ENCODE measurements around the gene KRT83. TPM values are rescaled to one million over a fixed set of nuclear protein-coding genes. Genes with fewer than 3 reads are reported as not detected.

Gene KRT83
- total RNA-seq, 1 donor from 2014 or later: not detected

GRCh38 chr12:52334185-52334584, 13.0 kb upstream of the KRT83 start:
- Mint-ChIP-seq H3K4me3 (ENCODE audit: unreplicated experiment) (no peak overlapping the region), H3K27ac (ENCODE audit: unreplicated experiment) (no peak overlapping the region), H3K4me1 (ENCODE audit: unreplicated experiment) (peaks cover 3% of the 10 kb centered on the region), H3K36me3 (ENCODE audit: low read depth, unreplicated experiment) (no peaks in the 10 kb centered on the region), H3K9me3 (ENCODE audit: unreplicated experiment) (no peaks in the 10 kb centered on the region), H3K27me3 (ENCODE audit: unreplicated experiment) (no peaks in the 10 kb centered on the region)
- DNase-seq (ENCODE audit: low spot score): no peak
- TF ChIP-seq CTCF (IDR thresholded peaks at IDR 0.05; ENCODE audit: unreplicated experiment): no peak

- DNase-seq (ENCODE audit: low spot score): no peak
- no peaks in the 10 kb centered on the region for H3K27me3 Mint-ChIP-seq (ENCODE audit: unreplicated experiment)
- H3K4me1 Mint-ChIP-seq (ENCODE audit: unreplicated experiment): peaks cover 3% of the 10 kb centered on the region
- TF ChIP-seq CTCF (IDR thresholded peaks at IDR 0.05; ENCODE audit: unreplicated experiment): no peak
- H3K4me3 Mint-ChIP-seq (ENCODE audit: unreplicated experiment): no peak overlapping the region
- no peaks in the 10 kb centered on the region for H3K9me3 Mint-ChIP-seq (ENCODE audit: unreplicated experiment)
- no peak overlapping the region for H3K27ac Mint-ChIP-seq (ENCODE audit: unreplicated experiment)
- H3K36me3 Mint-ChIP-seq (ENCODE audit: low read depth, unreplicated experiment): no peaks in the 10 kb centered on the region
These were observed 12.1 kb upstream of the KRT83 start for GRCh38 chr12:52333321-52333720.

GRCh38 chr12:52332381-52332780, 11.2 kb upstream of the KRT83 start:
- no peaks in the 10 kb centered on the region for H3K9me3 Mint-ChIP-seq (ENCODE audit: unreplicated experiment)

GRCh38 chr12:52331833-52332232, 10.6 kb upstream of the KRT83 start:
- no peak overlapping the region for H3K4me3 Mint-ChIP-seq (ENCODE audit: unreplicated experiment)
- no peaks in the 10 kb centered on the region for H3K9me3 Mint-ChIP-seq (ENCODE audit: unreplicated experiment)
- H3K27me3 Mint-ChIP-seq (ENCODE audit: unreplicated experiment): no peaks in the 10 kb centered on the region
- TF ChIP-seq CTCF (IDR thresholded peaks at IDR 0.05; ENCODE audit: unreplicated experiment): no peak
- H3K4me1 Mint-ChIP-seq (ENCODE audit: unreplicated experiment): peaks cover 3% of the 10 kb centered on the region
- DNase-seq (ENCODE audit: low spot score): no peak
- no peaks in the 10 kb centered on the region for H3K36me3 Mint-ChIP-seq (ENCODE audit: low read depth, unreplicated experiment)
- no peak overlapping the region for H3K27ac Mint-ChIP-seq (ENCODE audit: unreplicated experiment)

More at GRCh38 chr12:52332381-52332780, 11.2 kb upstream of the KRT83 start:
- Mint-ChIP-seq H3K27me3 (ENCODE audit: unreplicated experiment) (no peaks in the 10 kb centered on the region), H3K36me3 (ENCODE audit: low read depth, unreplicated experiment) (no peaks in the 10 kb centered on the region), H3K4me1 (ENCODE audit: unreplicated experiment) (peaks cover 3% of the 10 kb centered on the region), H3K4me3 (ENCODE audit: unreplicated experiment) (no peak overlapping the region), H3K27ac (ENCODE audit: unreplicated experiment) (no peak overlapping the region)
- no peak for DNase-seq (ENCODE audit: low spot score)
- no peak for TF ChIP-seq CTCF (IDR thresholded peaks at IDR 0.05; ENCODE audit: unreplicated experiment)

GRCh38 chr12:52331039-52331438, 9.8 kb upstream of the KRT83 start:
- Mint-ChIP-seq H3K36me3 (ENCODE audit: low read depth, unreplicated experiment) (no peaks in the 10 kb centered on the region), H3K4me3 (ENCODE audit: unreplicated experiment) (no peak overlapping the region), H3K9me3 (ENCODE audit: unreplicated experiment) (no peaks in the 10 kb centered on the region), H3K27ac (ENCODE audit: unreplicated experiment) (no peak overlapping the region), H3K4me1 (ENCODE audit: unreplicated experiment) (peaks cover 3% of the 10 kb centered on the region), H3K27me3 (ENCODE audit: unreplicated experiment) (no peaks in the 10 kb centered on the region)
- no peak for TF ChIP-seq CTCF (IDR thresholded peaks at IDR 0.05; ENCODE audit: unreplicated experiment)
- no peak for DNase-seq (ENCODE audit: low spot score)
